Stomach (tissue), 4 donors: ENCODE data around the gene VPS39.

Experiments
- EP300 ChIP-seq: sonication (generic); formaldehyde crosslinking; IDR thresholded peaks from one replicate; pipeline ENCODE4 v1.6.1; 2017; ENCODE audit warnings: antibody characterized with exemption
- POLR2A ChIP-seq, 4 donors: fragments of 450-650 bp; IDR thresholded peaks; one replicate each; pipeline ENCODE4 v1.6.1; 2016; ENCODE audit warnings: antibody characterized with exemption in 4 of 4, control low read depth in 2 of 4, mild to moderate bottlenecking in 1 of 4, moderate library complexity in 1 of 4
- POLR2AphosphoS5 ChIP-seq, 3 donors: sonication (generic); formaldehyde crosslinking; IDR thresholded peaks; one replicate each; pipeline ENCODE4 v1.6.1; 2016; ENCODE audit warnings: antibody characterized with exemption in 3 of 3
- TF ChIP-seq, protein P1 (sequence below), 7 experiments: fragments of 450-650 bp in 4 of 7; fragments of 200-600 bp in 3 of 7; sonication (generic) in 3 of 7; IDR thresholded peaks; one replicate each; pipeline ENCODE4 v1.5.1; 2016 to 2019; ENCODE audit warnings: antibody characterized with exemption in 7 of 7, control low read depth in 2 of 7, mild to moderate bottlenecking in 1 of 7

DNA sequence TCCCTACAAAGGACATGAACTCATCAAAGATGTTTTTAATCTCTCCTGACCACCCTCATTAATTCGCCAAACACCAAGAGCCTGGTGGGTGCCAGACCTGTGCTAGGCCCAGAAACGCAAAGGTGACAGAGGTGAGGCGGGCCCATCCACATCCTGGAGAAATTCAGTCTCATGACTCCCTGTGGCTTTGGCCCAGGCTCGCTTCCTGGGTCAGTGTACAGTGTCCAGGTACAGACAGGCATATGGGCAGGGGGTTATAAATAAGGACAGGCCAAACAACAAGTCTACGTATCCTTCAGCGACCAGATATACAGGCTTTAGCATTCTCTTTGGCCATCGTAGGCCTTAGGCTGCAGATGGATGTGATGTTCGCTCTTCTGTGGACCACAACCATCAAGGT is 50.7 kb downstream of the VPS39 start:
- TF ChIP-seq, protein P1, sequence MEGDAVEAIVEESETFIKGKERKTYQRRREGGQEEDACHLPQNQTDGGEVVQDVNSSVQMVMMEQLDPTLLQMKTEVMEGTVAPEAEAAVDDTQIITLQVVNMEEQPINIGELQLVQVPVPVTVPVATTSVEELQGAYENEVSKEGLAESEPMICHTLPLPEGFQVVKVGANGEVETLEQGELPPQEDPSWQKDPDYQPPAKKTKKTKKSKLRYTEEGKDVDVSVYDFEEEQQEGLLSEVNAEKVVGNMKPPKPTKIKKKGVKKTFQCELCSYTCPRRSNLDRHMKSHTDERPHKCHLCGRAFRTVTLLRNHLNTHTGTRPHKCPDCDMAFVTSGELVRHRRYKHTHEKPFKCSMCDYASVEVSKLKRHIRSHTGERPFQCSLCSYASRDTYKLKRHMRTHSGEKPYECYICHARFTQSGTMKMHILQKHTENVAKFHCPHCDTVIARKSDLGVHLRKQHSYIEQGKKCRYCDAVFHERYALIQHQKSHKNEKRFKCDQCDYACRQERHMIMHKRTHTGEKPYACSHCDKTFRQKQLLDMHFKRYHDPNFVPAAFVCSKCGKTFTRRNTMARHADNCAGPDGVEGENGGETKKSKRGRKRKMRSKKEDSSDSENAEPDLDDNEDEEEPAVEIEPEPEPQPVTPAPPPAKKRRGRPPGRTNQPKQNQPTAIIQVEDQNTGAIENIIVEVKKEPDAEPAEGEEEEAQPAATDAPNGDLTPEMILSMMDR (IDR thresholded peaks at IDR 0.05): no peak
- no peak for TF ChIP-seq POLR2A (IDR thresholded peaks at IDR 0.05)
- no peak for TF ChIP-seq EP300
- no peak for TF ChIP-seq POLR2AphosphoS5 (IDR thresholded peaks at IDR 0.05)
